HK-2 (cell line): ENCODE data around the gene GPR107.
A peak's percentile ranks its signal among the peaks of the same experiment; 100 is the strongest.

Source experiments
- DNase-seq: peaks from one replicate; pipeline ENCODE4 v3.0.0-alpha.2; 2018; ENCODE audit not compliant: unreplicated experiment

Gene GPR107

DNA sequence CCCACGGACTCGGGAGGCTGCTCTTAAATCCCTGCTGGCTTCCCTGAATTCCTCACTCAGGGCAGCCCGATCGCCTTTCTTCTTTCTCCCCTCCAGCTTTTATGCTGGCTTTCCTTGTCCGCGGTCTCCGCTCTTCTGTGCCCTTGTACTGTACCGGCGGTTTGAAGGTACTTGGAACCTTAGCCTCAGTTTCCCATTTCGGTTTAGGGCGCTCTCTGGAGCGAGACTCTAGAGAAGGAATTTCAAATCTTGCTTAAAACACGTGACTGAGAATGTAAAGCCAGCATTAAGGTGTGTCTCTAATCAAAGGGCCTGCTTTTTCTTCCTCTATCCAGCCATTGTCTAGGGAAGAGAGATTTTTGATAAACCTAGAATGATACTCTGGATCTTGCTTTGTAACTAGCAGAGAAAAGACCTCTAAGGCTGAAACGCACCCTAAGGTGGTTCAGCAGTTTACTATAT is 650 bp downstream of the GPR107 start:
- DNase-seq: no peak

DNA sequence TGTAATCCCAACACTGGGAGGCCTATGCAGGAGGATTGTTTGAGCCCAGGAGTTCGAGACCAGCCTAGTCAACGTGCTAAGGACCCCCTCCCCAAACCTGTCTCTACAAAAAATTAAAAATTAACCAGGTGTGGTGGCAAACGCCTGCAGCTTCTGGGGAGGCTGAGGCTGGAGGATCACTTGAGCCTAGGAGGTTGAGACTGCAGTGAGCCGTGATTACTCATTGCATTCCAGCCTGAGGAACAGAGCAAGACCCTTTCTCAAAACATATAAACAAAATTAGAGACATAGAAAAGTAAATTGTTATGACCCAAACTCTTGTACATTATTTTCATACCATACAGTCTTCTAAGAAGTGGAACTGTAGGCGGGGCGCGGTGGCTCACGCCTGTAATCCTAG is 1.1 kb downstream of the GPR107 start:
- DNase-seq: no peak

DNA sequence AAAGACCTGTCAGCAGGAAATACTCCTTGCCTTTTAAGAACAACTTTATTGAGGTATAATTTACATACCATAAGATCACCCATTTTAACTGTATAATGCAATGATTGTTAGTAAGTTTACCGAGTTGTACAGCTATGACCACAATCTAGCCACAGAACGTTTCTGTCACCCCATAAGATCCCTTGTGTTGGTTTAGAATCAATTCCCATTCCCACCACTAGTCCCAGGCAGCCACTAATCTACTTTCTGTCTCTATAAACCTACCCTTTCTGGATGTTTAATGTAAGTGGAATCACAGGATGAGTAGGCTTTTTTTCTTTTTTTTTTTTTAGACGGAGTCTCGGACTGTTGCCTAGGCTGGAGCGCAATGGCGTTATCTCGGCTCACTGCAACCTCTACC is 4.4 kb downstream of the GPR107 start:
- no peak for DNase-seq

DNA sequence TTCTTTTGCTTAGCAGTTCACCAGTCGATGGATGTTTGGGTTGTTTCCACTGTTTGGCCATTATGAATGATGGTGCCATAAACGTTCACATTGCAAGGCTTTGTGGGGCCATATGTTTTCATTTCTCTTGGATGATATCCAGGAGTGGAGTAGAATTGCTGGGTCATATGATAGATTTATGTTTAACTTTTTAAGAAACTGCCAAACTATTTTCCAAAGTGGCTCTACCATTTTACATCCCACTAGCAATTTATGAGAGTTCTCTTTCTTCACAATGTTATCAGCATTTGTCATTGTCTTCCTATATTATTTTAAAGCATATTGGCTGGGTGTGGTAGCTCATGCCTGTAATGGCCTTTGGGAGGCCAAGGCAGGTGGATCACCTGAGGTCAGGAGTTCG is 5.2 kb downstream of the GPR107 start:
- DNase-seq: no peak

DNA sequence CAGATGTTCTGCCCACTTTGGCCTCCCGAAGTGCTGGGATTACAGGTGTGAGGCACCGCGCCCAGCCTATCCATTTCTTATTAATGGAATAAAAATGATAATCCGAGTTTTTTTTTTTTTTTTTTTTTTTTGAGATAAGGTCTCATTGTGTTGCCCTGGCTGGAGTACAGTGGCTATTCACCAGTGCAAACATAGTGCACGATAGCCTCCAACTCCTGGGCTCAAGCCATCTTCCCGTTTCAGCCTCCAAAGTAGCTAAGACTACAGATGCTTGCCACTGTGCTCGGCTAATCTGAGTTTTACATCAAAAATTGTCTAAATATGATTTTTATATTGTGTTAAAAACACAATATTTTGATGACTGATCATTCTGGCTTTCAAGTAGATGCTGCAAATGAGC is 6.6 kb downstream of the GPR107 start:
- no peak for DNase-seq

DNA sequence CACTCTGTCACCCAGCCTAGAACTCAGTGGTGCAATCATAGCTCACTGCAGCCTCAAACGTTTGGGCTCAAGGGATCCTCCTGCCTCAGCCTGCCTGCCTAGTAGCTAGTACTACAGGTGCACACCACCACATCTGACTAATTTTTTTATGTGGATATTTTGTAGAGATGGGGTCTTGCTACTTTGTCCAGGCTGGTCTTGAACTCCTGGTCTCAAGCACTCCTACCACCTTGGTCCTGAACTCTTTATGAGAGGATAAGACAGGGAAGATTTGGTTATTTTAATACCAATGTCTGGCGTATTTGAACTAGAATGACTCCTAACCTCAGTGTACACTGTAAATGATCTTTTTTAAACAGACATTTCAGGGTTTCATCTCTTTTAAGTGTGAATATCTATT is 9.0 kb downstream of the GPR107 start:
- DNase-seq: no peak

DNA sequence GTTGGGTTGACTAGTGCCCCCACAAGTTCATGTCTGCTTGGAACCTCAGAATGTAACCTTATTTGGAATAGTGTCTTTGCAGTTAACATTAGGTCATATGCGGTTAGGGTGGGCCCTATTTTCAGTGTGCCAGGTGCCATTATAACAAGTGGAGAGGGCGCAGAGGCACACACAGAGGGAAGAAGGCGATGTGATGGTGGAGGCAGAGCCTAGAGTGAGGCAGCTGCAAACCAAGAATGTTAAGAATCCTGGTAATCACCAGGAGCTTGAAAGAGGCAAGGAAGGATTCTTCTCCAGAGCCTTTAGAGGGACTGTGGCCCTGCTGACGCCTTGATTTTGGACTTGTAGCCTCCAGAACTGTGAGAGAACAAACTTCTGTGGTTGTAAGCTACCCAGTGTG is 10.9 kb downstream of the GPR107 start:
- no peak for DNase-seq

DNA sequence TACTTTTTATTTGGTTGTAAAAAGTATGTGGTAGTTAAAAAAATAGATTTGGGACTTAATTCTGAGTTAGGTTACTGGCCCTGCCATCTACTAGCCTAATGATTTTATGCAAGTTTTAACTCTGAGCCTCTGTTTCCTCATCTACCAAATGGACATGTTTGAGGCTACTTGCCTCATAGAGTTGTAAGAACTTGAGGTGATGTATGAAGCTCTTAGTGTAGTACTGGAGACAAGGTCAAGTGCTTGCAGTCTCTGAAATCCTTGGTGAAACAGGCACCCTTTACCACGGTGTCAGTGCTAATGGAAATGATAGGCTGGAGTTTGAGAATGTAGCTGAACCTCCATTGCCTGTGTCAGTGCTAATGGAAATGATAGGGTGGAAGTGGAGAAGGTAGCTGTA is 15.3 kb downstream of the GPR107 start:
- DNase-seq: no peak

DNA sequence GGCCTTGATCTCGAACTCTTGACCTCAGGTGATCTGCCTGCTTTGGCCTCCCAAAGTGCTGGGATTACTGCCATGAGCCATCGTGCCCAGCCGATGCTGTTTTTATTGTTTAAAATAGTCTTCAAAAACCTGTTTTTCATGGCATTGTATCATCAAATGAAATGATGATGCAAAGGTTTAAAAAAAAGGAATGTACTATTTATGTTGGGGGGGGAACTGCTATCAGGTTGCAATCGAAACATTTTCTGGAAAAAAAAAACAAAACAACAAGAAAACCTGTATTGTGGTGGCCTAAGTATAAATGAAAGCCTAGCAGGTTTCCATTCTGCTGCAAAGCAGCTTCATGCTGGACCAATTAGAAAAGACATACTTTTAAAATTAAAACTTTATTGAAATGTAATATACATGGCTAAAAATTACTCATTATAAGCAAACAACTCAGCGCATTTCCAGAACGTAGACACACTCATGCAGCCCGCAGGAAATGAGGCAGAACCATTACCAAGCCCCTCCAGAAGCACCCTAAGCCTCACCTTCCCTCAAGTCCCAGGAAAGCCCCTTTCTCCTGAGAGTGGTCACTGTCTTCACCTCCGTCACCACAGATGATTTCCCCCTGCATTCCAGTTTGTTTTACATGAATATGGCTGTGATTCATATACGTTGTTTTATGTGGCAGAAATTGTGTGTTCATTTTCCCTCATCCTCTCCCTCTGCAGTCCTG is 19.0 kb downstream of the GPR107 start:
- peak; percentile 14 for DNase-seq

DNA sequence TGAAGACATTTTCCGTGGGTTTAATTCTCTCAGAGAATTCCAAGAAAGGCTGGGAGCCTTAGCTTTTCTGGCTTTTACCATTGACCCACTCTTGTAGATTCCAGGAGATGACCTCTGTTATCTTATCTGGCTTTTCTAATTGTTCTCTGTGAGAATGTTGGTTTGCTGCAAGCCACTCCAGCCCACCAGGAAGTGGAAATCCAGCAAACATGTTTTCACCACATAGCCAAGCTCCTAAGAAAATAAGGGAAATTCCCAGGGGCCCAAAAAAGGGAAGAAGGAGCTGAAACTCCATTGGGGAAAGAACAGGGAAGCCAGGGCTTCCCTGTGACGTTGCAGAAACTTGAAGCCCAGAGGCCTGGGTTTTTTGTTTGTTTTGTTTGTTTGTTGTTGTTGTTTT is 19.7 kb downstream of the GPR107 start:
- peak; percentile 10 for DNase-seq

DNA sequence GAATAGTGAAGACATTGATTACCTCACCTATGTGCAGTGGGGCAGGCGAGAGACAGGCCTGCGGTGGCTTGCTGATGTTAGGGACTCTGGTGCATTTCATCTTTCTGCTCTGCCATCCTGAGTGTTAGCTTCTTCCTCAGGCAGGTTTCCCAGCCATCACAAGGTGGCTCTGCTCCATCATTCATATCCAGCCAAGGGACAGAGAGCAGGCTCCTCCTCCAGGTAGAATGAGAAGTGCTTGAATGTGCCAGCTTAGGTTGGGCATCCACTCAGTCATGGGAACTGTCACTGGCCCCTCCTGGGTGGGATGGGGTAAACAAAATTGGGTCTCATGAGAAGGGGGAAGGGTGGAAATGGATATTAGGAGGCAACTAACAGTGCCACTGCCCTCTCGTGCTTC is 24.8 kb downstream of the GPR107 start:
- DNase-seq: no peak

DNA sequence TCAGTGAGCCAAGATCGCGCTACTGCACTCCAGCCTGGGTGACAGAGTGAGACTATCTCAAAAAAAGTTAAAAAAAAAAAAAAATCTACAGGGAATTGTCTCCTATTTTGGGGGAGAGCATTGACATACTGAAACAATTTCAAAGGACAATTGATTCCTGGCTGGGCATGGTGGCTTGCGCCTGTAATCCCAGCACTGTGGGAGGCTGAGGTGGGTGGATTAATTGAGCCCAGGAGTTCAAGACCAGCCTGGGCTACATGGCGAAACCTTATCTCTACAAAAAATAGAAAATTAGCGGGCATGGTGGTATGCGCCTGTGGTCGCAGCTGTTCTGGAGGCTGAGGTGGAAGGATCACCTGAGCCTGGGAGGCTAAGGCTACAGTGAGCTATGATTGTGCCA is 30.6 kb downstream of the GPR107 start:
- no peak for DNase-seq

DNA sequence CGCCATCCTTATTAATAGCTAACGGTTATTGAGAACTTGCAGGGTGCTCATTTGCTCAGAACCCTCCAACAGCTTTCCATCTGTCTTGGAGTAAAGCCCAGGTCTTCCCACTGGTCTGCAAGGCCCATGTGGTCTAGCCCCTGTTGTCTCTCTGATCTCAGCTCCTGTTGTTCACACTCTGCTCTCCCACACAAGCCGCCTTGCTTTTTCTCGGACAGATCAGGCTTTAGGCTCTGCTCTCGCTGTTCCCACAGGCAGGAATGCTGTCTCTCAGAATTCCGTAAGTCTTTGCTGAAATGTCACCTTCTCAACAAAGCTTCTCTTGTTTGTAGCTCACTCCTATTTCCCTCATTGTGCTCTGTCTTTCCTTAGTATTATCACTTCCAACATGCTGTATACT is 34.3 kb downstream of the GPR107 start:
- no peak for DNase-seq

DNA sequence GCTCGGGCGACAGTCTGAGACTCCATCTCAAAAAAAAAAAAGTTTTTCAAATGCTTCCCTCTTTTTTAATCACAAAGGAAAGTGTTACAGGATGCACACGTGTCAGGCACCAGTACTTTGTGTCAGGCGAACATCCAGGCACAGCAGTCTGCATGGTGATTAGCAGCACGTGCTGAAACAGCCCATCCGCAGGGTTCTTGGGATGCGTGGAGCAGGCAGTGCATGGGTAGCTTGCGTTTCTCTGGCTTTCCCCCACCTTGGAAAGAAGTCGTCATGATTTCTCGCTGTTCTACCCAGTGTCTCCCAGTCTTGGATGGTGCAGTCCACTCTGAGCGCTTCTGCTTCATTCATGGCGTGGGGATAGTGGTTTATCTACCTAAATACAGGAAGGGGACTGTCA is 35.4 kb downstream of the GPR107 start:
- no peak for DNase-seq

DNA sequence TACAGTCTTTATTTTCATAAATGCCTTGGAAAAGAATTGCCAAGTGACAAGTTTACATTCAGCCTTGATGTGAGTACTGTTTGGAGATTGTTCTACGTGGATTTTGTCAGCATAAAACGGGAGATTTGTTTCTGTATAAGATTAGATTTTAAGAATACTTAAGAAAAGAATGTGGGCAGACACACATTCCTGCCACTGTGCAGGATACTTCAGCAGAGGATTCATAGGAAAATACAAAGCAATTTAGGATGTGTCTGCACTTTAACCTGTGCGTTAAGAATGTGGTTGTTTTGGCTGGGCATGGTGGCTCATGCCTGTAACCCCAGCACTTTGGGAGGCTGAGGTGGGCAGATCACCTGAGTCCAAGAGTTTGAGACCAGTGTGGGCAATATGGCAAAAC is 37.2 kb downstream of the GPR107 start:
- DNase-seq: no peak

DNA sequence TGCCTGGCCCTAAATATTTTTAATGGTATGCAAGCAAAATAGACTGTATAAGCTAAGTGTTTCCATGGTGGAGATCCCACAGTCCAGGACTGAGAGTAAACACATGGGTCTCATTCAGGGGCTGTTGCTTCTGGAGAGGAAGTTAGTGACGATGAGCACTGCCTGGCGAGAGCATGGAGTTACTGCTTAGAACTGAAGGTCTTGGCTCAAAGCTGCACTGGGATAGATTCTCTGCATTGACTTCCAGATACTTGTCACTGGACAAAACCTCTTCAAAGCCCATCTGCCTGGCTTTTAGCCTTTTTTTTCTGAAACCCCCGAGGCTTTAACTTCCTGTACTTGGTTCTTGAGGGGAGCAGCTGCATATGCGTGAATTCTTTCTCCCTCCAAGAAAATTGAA is 39.2 kb downstream of the GPR107 start:
- DNase-seq: no peak

DNA sequence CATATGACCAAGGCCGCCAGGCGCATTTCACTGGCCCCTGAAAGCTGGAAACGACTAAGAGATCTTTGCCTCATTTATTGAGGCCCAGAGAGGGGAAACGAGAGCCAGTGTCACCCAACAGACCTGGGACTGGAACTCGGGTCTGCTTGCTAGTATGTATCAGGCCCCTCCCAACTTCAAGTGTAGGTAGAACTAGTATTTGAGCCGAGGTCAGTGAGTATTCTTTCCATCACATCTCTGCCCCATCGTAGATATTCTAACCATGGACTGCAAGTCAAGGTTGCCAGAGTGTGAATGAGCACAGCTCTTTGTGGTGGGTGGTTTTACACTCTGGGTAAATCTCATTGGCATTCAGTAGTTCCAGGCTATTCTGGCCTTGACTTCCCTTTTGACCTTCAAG is 42.2 kb downstream of the GPR107 start:
- no peak for DNase-seq

DNA sequence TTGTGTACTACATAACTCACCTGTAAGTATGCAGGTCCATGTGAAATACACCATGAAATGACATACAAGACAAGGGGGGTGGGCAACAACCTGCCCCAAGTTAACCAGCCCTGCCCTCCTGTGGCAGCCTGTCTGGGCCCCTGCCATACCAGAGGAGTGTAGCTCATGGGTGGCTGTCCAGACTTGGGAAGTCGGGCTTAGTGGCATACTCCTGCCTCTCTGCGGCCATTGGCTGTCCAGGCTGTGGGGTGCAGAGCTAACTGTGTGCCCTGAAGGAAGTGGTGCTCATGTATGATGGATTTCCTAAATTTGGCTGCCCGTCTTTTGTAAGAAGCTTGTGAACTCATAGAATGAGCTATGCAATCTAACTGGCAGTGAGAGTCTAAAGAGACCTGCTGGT is 47.0 kb downstream of the GPR107 start:
- no peak for DNase-seq

DNA sequence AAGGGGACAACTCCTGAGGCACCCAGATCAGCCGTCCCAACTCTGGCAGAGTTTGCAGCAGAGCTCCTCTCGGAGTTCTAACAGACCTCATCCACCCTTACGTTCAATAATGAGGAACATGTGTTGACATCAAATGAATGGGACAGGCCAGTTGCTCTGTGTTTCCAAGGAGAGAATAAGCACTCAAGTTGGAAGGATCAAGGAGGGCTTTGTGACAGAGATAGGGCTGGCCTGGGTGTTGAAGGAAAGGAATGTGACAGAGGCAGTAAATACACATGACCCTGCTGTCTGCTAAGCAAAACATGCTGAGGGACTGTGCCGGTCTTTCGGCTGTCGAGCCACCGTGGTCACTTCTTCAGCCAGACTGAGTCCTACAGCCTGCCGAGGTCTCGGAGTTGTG is 48.2 kb downstream of the GPR107 start:
- no peak for DNase-seq

DNA sequence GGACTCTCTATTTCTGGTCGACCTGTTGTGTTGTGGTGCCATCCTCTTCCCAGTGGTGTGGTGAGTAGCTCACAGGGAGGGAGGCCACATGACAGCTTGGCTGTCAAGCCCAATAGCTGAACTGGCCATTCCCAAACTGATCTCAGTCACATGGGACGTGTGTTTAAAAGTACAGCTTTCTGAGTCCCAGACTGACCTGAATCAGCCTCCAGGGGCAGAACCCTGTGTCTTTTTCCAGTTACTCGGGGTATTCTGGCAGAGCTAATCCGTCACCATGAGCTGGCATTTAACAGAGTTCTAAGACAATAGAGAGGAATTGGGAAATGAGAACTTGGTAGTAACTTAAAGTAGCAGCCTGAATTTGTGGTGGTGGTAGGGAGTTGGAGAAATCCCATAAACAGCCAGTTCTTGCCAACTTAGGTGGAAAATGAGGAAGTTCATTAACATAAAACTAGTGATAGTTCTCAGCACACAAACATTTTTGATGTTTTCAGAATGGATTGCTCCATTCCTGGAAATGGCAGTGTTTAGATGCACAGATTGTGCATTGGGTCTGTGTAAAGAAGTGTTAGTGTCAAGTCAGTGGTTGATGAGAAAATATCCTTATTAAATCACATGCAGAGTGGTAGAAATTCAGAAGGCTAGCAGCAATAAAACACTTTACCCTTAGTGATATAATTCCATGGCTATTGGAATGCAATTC is 50.9 kb downstream of the GPR107 start:
- DNase-seq: no peak

DNA sequence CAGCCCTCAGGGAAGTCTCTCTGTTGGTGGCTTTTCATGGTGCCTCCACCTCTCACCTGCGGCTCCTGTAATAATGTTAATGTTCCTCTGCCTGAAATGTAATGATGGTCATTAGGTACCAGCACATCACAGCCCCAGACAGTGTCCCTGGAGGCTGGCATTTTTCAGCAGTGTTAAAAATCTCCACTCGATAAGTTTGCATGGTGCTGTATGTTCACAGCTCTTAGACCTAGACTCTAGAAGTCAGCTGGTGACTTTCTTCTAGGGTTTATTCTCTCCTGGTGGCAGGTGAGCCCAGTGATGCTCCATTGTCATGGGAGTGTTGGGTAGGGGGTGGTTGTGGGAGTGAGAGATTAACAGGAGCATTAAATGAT is 53.1 kb downstream of the GPR107 start:
- no peak for DNase-seq

DNA sequence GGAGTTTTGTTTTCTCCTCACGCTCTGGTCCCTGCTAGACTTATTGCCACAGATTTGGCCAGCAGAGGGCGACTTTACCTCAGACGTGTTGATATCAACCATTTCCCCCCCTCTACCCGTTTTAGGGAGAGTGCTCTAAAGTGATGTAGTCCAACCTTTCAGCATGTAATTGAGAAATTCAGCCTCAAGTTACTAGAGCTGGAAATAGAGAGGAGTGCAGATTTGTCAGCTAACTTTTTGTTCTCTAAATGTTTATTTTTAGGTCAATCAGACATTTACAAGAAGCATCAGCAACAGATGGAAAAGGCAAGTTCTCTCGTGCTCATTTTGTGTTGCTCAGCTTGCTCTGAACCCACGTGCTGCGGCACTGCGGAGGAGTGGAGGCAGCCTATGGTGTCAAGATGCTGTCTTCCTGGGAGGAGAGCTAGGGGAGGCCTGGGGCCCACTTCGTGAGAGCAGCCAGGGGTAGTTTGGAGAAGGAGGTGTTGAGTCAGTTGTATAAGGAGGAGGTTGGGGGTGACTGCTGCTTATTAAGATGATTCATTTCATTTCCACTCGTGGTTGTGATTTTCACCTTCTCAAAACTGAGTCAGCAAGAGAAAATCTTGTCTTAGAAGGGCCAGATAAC is 53.6 kb downstream of the GPR107 start:
- DNase-seq: peak; percentile 62

DNA sequence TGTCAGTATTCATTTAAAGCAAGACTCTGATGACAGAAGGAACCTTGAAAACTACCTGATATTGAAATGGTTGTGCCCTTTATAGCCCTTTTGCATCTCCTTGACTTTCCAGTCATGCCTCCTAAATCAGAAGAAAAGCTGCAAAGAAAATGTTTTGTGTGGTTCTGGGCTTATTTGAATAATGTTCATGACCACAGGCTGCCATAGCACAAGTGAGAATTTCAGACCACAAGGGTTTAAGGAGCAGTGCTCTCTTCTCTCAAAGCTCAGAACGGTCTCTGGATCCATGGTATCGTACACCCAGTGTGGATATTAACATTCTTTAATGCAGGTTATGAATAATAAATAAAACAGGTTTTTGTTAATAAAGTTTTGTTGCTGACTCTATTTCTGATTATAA is 54.2 kb downstream of the GPR107 start:
- DNase-seq: no peak
